HCT116 (cell line): ENCODE measurements around the gene COL4A3. TPM values are rescaled to one million over a fixed set of nuclear protein-coding genes. Genes with fewer than 3 reads are reported as not detected.

Source experiments
- ATAC-seq: fragments of 200-7000 bp; cut with Tn5 transposase; 2 replicates; pipeline ENCODE4 v1.9.1; 2020; ENCODE audit warnings: mild to moderate bottlenecking, moderate library complexity
- BruUV-seq: library from RNA; stranded (reverse); fragments of 400-500 nt; replicated peaks from 2 replicates; lab custom pipeline; 2021; lab: Mats Ljungman, UMichigan
- CTCF ChIA-PET: fragments of 300-600 bp; sonication (Branson Sonifier 250); formaldehyde crosslinking; loops from one replicate; lab custom pipeline; 2021; ENCODE audit warnings: antibody characterized with exemption; lab: Charles Lee
- POLR2A ChIA-PET: fragments of 300-600, 350-600 bp; sonication (Branson Sonifier 250); formaldehyde crosslinking; loops from one replicate; lab custom pipeline; 2021; ENCODE audit warnings: antibody characterized with exemption; lab: Charles Lee
- RAD21 ChIA-PET, 2 experiments: fragments of 300-600 bp; sonication (Branson Sonifier 250); formaldehyde crosslinking; loops; one replicate each; lab custom pipeline; 2023; ENCODE audit warnings: low total read pairs in 2 of 2; ENCODE audit not compliant: uncharacterized antibody in 2 of 2, unreplicated experiment in 2 of 2, low non-redundant PET in 1 of 2; lab: Charles Lee
- DNase-seq: peaks from one replicate; pipeline ENCODE4 v3.0.0-alpha.2; 2010; ENCODE audit warnings: low read depth, low spot score
- H2AFZ ChIP-seq: fragments of 200-600 bp; shearing (Covaris generic), sonication (generic); 2 replicates; pipeline ENCODE4 v1.6.1; 2017; ENCODE audit warnings: low read depth, mixed run types, mixed read lengths, antibody characterized with exemption, low read length; ENCODE audit not compliant: poor library complexity, severe bottlenecking
- H3K27ac ChIP-seq: 2 replicates; pipeline ENCODE4 v1.5.1; 2012; ENCODE audit warnings: low read depth, low read length
- H3K27me3 ChIP-seq: fragments of 200-600 bp; sonication (generic); 2 replicates; pipeline ENCODE4 v1.6.1; 2016; ENCODE audit warnings: mixed run types, low read length, mixed read lengths; ENCODE audit not compliant: insufficient read depth
- H3K36me3 ChIP-seq, 2 experiments: fragments of 200-500 bp in 1 of 2; fragments of 200-600 bp in 1 of 2; sonication (Bioruptor generic) in 1 of 2; sonication (generic) in 1 of 2; 2 replicates each; pipeline versions ENCODE4 v1.5.1 to v1.6.1; 2014 to 2016; ENCODE audit warnings: low read length in 2 of 2, inconsistent platforms in 1 of 2, mixed read lengths in 1 of 2, mixed run types in 1 of 2; ENCODE audit not compliant: insufficient read depth in 2 of 2, control insufficient read depth in 1 of 2
- H3K4me1 ChIP-seq, 2 experiments: fragments of 200-600 bp in 1 of 2; sonication (generic) in 1 of 2; 2 replicates each; pipeline versions ENCODE4 v1.5.1 to v1.6.1; 2012 to 2017; ENCODE audit warnings: low read length in 2 of 2, inconsistent platforms in 1 of 2, mild to moderate bottlenecking in 1 of 2, mixed read lengths in 1 of 2, mixed run types in 1 of 2, moderate library complexity in 1 of 2; ENCODE audit not compliant: insufficient read depth in 2 of 2, control insufficient read depth in 1 of 2
- H3K4me2 ChIP-seq: fragments of 200-600 bp; sonication (generic); 2 replicates; pipeline ENCODE4 v1.6.1; 2017; ENCODE audit warnings: mixed run types, low read length, mixed read lengths
- H3K4me3 ChIP-seq, 2 experiments: fragments of 200-600 bp in 1 of 2; sonication (generic) in 1 of 2; replicated peaks in 1 of 2; 2 replicates each; pipeline ENCODE4 v1.5.1; 2011 to 2016; ENCODE audit warnings: low read length in 2 of 2, control low read depth in 1 of 2, low read depth in 1 of 2, mild to moderate bottlenecking in 1 of 2, mixed read lengths in 1 of 2, mixed run types in 1 of 2
- H3K79me2 ChIP-seq: fragments of 200-600 bp; sonication (generic); 2 replicates; pipeline ENCODE4 v1.6.1; 2017; ENCODE audit warnings: mild to moderate bottlenecking, mixed run types, low read length, moderate library complexity, mixed read lengths; ENCODE audit not compliant: insufficient read depth
- H3K9ac ChIP-seq: fragments of 200-600 bp; sonication (generic); 2 replicates; pipeline ENCODE4 v1.6.1; 2016; ENCODE audit warnings: low read length, mixed read lengths
- H3K9me2 ChIP-seq: fragments of 200-600 bp; sonication (generic), shearing (Covaris generic); 2 replicates; pipeline ENCODE4 v1.6.1; 2017; ENCODE audit warnings: mixed run types, mild to moderate bottlenecking, moderate library complexity; ENCODE audit not compliant: insufficient read depth
- H3K9me3 ChIP-seq, 2 experiments: fragments of 200-500 bp in 1 of 2; fragments of 200-600 bp in 1 of 2; sonication (Bioruptor generic) in 1 of 2; sonication (generic) in 1 of 2; 2 replicates each; pipeline ENCODE4 v1.6.1; 2014 to 2017; ENCODE audit warnings: low read length in 2 of 2, mixed read lengths in 2 of 2, inconsistent platforms in 1 of 2, low read depth in 1 of 2, mild to moderate bottlenecking in 1 of 2, mixed run types in 1 of 2, moderate library complexity in 1 of 2; ENCODE audit not compliant: control insufficient read depth in 1 of 2, insufficient read depth in 1 of 2
- H4K20me1 ChIP-seq: fragments of 200-600 bp; sonication (generic), shearing (Covaris generic); 2 replicates; pipeline ENCODE4 v1.6.1; 2017; ENCODE audit warnings: mixed run types, mild to moderate bottlenecking, moderate library complexity; ENCODE audit not compliant: insufficient read depth
- CBX3 ChIP-seq: IDR thresholded peaks from 2 replicates; pipeline ENCODE4 v1.6.1; 2012; ENCODE audit warnings: low read depth
- EGR1 ChIP-seq: IDR thresholded peaks from 2 replicates; pipeline ENCODE4 v1.6.1; 2012; ENCODE audit warnings: low read depth
- ELF1 ChIP-seq: IDR thresholded peaks from 2 replicates; pipeline ENCODE4 v1.6.1; 2012; ENCODE audit warnings: low read depth, borderline replicate concordance
- EZH2 ChIP-seq: fragments of 200-600 bp; sonication (generic); IDR thresholded peaks from 2 replicates; pipeline ENCODE4 v1.6.1; 2017; ENCODE audit warnings: antibody characterized with exemption, mixed run types
- EZH2phosphoT487 ChIP-seq: fragments of 200-600 bp; IDR thresholded peaks from 2 replicates; pipeline ENCODE4 v1.6.1; 2018; ENCODE audit warnings: antibody characterized with exemption, borderline replicate concordance
- FOSL1 ChIP-seq: IDR thresholded peaks from 2 replicates; pipeline ENCODE4 v1.6.1; 2012; ENCODE audit warnings: low read depth
- JUND ChIP-seq: IDR thresholded peaks from 2 replicates; pipeline ENCODE4 v1.6.1; 2012
- POLR2A ChIP-seq: IDR thresholded peaks from 2 replicates; pipeline ENCODE4 v1.7.0; 2011; ENCODE audit warnings: borderline replicate concordance; ENCODE audit not compliant: insufficient read depth, insufficient read length; ENCODE audit errors: extremely low read depth
- POLR2AphosphoS5 ChIP-seq: IDR thresholded peaks from 2 replicates; pipeline ENCODE4 v1.6.1; 2011; ENCODE audit warnings: mild to moderate bottlenecking, low read depth, low read length, moderate library complexity
- RAD21 ChIP-seq: IDR thresholded peaks from 2 replicates; pipeline ENCODE4 v1.6.1; 2012; ENCODE audit warnings: low read depth, mild to moderate bottlenecking
- SIN3A ChIP-seq: IDR thresholded peaks from 2 replicates; pipeline ENCODE4 v1.6.1; 2012; ENCODE audit warnings: low read depth
- SP1 ChIP-seq: IDR thresholded peaks from 2 replicates; pipeline ENCODE4 v1.6.1; 2012; ENCODE audit warnings: low read depth
- SRF ChIP-seq: IDR thresholded peaks from 2 replicates; pipeline ENCODE4 v1.6.1; 2012; ENCODE audit warnings: low read depth
- YY1 ChIP-seq: IDR thresholded peaks from 2 replicates; pipeline ENCODE4 v1.6.1; 2011; ENCODE audit warnings: low read length, low read depth, moderate library complexity, mild to moderate bottlenecking; ENCODE audit not compliant: insufficient replicate concordance; ENCODE audit errors: extremely low read depth
- ZFX ChIP-seq: fragments of 450-650 bp; IDR thresholded peaks from 2 replicates; pipeline ENCODE4 v1.6.1; 2017
- ZNF274 ChIP-seq: fragments of 200-500 bp; sonication (Bioruptor generic); IDR thresholded peaks from 2 replicates; pipeline ENCODE4 v1.6.1; 2014; ENCODE audit warnings: mild to moderate bottlenecking, low read depth, low read length, inconsistent platforms
- intact Hi-C: fragments of 100-400 bp; cut with micrococcal nuclease; formaldehyde crosslinking; loops from 2 replicates; pipeline ENCODE4 v1.10.0; 2022
- total RNA-seq: library from RNA; stranded (reverse); gene quantifications from one replicate; pipeline ENCODE4 v1.2.1, GENCODE V29; 2021; ENCODE audit not compliant: unreplicated experiment
- TF ChIP-seq, protein P1 (sequence below): IDR thresholded peaks from 2 replicates; pipeline ENCODE4 v1.6.1; 2012
- TF ChIP-seq, protein P2 (sequence below): IDR thresholded peaks from 2 replicates; pipeline ENCODE4 v1.6.1; 2012
- TF ChIP-seq, protein P3 (sequence below): IDR thresholded peaks from 2 replicates; pipeline ENCODE4 v1.6.1; 2012; ENCODE audit warnings: low read depth
- TF ChIP-seq, protein P4 (sequence below), 3 experiments: fragments of 200-600 bp in 1 of 3; sonication (generic) in 1 of 3; IDR thresholded peaks in 2 of 3; conservative IDR thresholded peaks in 1 of 3; 2 replicates each; pipeline ENCODE4 v1.5.1; 2012 to 2017; ENCODE audit warnings: low read depth in 2 of 3, low read length in 2 of 3, antibody characterized with exemption in 1 of 3, borderline replicate concordance in 1 of 3, control low read depth in 1 of 3, mild to moderate bottlenecking in 1 of 3, mixed read lengths in 1 of 3, mixed run types in 1 of 3, moderate library complexity in 1 of 3; ENCODE audit not compliant: insufficient read depth in 1 of 3

COL4A3 gene
- total RNA-seq, 1 experiment from 2014 or later, result 4.9 TPM

DNA sequence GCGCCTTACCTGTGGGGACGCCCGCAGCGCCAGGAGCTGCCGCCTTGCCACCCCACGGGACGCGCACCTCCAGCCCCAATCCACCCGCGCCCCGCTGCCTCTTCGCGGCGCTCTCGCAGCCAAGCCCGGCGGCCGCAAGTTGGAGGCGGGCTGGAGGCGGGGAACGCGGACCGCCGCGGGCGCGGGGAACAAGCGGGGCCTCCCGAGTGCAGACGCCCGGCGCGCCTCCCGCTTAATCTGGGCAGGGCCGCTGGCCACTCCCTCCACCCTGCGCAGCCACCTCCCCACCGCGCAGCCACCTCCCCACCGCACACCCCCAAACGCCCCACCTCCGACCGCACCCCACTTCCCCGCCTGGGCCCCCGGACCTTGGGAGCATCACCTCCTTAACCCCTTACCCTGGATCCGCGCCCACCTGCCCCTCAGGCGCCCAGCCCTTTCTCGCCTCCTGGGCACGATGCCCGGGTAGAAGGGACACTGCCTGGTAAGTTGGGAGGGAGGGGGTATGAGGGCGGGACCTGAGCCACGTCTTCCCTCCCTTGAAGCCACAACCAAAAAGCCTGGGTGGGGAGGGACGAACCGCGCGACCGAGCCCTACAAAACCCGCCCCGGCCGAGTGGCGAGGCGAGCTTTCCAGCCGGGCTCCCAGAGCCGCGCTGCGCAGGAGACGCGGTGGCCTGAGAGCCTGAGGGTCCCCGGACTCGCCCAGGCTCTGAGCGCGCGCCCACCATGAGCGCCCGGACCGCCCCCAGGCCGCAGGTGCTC, at the start of gene COL4A3, which contains the start of gene COL4A4 (continued):
- TF ChIP-seq SIN3A (peak; percentile 47; the same call in 1 of the 2 replicates), POLR2A (no peak), FOSL1 (no peak), RAD21 (no peak), EZH2phosphoT487 (no peak), ZFX (no peak)

DNA sequence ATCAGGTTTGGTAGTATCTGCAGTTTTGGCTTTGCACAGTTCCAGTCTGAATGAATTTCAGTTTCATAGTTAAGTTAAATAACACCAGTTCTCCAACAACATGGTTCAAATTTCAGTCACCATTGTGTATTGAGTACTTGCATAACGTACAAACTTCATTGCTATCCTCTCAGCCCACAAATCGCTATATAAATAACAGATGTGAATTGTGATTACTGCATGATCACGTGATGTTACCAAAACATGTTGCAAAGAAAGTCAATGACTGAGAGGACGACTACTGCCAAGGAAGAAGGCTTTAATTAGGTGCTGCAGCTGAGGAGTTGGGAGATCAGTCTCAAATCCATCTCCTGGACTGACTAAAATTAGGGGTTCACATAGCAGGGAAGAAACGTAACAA, 48.7 kb upstream of the COL4A3 start:
- no peaks in the 10 kb centered on the region for H3K79me2 ChIP-seq
- no peaks in the 10 kb centered on the region for H3K9me3 ChIP-seq
- no peak overlapping the region for H3K9ac ChIP-seq
- H4K20me1 ChIP-seq, result no peaks in the 10 kb centered on the region
- H3K36me3 ChIP-seq, result no peaks in the 10 kb centered on the region
- no peaks in the 10 kb centered on the region for H3K4me1 ChIP-seq
- TF ChIP-seq EZH2phosphoT487 (no peak), POLR2A (no peak), SRF (no peak), EGR1 (no peak), SP1 (no peak), SIN3A (no peak), FOSL1 (no peak), ZFX (no peak), ZNF274 (no peak), YY1 (no peak), ELF1 (no peak), JUND (no peak), CBX3 (no peak), EZH2 (no peak), POLR2AphosphoS5 (no peak)
- TF ChIP-seq, protein P1, sequence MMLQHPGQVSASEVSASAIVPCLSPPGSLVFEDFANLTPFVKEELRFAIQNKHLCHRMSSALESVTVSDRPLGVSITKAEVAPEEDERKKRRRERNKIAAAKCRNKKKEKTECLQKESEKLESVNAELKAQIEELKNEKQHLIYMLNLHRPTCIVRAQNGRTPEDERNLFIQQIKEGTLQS, result no peak
- TF ChIP-seq, protein P2, sequence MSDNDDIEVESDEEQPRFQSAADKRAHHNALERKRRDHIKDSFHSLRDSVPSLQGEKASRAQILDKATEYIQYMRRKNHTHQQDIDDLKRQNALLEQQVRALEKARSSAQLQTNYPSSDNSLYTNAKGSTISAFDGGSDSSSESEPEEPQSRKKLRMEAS, result no peak
- TF ChIP-seq, protein P3, sequence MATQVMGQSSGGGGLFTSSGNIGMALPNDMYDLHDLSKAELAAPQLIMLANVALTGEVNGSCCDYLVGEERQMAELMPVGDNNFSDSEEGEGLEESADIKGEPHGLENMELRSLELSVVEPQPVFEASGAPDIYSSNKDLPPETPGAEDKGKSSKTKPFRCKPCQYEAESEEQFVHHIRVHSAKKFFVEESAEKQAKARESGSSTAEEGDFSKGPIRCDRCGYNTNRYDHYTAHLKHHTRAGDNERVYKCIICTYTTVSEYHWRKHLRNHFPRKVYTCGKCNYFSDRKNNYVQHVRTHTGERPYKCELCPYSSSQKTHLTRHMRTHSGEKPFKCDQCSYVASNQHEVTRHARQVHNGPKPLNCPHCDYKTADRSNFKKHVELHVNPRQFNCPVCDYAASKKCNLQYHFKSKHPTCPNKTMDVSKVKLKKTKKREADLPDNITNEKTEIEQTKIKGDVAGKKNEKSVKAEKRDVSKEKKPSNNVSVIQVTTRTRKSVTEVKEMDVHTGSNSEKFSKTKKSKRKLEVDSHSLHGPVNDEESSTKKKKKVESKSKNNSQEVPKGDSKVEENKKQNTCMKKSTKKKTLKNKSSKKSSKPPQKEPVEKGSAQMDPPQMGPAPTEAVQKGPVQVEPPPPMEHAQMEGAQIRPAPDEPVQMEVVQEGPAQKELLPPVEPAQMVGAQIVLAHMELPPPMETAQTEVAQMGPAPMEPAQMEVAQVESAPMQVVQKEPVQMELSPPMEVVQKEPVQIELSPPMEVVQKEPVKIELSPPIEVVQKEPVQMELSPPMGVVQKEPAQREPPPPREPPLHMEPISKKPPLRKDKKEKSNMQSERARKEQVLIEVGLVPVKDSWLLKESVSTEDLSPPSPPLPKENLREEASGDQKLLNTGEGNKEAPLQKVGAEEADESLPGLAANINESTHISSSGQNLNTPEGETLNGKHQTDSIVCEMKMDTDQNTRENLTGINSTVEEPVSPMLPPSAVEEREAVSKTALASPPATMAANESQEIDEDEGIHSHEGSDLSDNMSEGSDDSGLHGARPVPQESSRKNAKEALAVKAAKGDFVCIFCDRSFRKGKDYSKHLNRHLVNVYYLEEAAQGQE, result no peak
- TF ChIP-seq, protein P4, sequence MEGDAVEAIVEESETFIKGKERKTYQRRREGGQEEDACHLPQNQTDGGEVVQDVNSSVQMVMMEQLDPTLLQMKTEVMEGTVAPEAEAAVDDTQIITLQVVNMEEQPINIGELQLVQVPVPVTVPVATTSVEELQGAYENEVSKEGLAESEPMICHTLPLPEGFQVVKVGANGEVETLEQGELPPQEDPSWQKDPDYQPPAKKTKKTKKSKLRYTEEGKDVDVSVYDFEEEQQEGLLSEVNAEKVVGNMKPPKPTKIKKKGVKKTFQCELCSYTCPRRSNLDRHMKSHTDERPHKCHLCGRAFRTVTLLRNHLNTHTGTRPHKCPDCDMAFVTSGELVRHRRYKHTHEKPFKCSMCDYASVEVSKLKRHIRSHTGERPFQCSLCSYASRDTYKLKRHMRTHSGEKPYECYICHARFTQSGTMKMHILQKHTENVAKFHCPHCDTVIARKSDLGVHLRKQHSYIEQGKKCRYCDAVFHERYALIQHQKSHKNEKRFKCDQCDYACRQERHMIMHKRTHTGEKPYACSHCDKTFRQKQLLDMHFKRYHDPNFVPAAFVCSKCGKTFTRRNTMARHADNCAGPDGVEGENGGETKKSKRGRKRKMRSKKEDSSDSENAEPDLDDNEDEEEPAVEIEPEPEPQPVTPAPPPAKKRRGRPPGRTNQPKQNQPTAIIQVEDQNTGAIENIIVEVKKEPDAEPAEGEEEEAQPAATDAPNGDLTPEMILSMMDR (IDR thresholded peaks at IDR 0.05 in 2 of 3, conservative IDR thresholded peaks at IDR 0.05 in 1 of 3; ENCODE audit: borderline replicate concordance in 1 of 3, insufficient read depth in 1 of 3, low read depth in 2 of 3, low read length in 2 of 3), result no peak
- intact Hi-C loops, result no loop called here
- H3K27ac ChIP-seq, result no peak overlapping the region
- H3K27me3 ChIP-seq, result no peaks in the 10 kb centered on the region
- H3K4me3 ChIP-seq, result no peak overlapping the region
- CTCF ChIA-PET, result no interaction called here
- no peaks in the 10 kb centered on the region for H3K9me2 ChIP-seq
- RAD21 ChIA-PET, result no interaction called here
- H2AFZ ChIP-seq, result no peak overlapping the region
- ATAC-seq (no peak), DNase-seq (no peak)
- BruUV-seq, result no TSS peak
- no peak overlapping the region for H3K4me2 ChIP-seq
- POLR2A ChIA-PET, result no interaction called here
